Activated CD8-positive, alpha-beta memory T cell treated with anti-CD3 and anti-CD28 coated beads for 4 hours (primary cell): ENCODE data around the gene C16orf86.
"Not testable (repeated sequence)": the region's sequence is repeated elsewhere in the genome, so short reads cannot be mapped to it uniquely, and the experiment has no call there.

Experiments used
- DNase-seq, 2 donors: peaks; one replicate each; pipeline ENCODE4 v3.0.0-alpha.2; 2020; ENCODE audit warnings: low read depth in 2 of 2

Gene C16orf86

GRCh38 chr16:67693517-67694285 lies 27.1 kb downstream of the C16orf86 start:
- DNase-seq, result not testable (repeated sequence)

DNA sequence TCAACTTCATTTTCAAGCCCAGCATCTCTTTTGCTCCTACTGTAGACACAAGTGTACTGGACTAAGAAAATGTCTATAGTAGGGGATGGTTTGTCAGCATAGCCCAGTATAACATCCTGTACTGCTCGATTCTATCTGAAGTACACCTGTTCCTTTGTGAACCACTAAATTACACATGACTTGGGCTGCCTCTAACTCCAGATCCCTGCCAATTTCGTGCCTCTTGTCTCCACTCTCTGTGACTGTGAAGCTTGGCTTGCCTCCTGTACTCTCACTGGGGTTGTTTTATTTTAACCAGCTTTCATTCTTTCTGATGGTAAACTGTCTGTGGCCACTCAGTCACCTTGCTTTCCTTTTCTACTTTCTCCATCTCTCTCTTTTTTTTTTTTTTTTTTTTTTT lies 28.0 kb downstream of the C16orf86 start:
- no peak for DNase-seq

DNA sequence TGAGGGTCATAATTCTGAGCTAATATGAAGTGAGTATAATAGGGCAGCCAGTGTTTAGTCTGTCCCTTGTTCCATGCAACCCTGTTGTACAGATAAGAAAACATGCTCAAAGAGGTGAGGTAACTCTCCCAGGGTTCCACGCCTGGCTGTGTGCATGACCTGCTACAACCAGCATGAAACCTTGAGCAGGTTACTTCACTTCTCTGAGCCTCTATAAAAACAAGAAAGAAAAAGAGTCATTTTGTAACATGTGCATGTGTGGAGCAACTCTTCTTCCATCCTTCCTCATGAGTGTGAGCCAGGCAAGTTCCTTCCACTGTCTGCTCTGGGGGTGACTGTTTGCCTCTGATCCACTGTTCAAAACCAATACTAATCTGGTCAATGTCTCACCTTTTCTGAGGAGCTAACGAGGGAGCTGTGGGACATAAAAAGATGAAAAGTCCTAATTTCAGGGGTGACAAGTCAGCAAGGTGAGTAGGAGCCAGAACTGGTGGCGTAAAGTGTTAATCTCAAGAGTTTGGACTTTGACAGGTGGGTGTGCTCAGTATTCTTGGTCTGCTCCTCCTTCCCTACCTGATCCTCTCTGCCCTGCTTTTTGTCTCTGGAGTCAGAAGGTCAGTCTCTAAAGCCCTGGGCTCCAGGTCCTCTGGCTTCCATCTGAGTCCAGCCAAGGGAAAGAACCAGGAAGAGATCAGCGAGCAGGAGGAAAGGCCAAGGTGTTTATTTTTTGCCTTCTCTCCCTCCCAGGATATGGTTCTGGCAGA lies 31.0 kb downstream of the C16orf86 start:
- DNase-seq, result no peak

DNA sequence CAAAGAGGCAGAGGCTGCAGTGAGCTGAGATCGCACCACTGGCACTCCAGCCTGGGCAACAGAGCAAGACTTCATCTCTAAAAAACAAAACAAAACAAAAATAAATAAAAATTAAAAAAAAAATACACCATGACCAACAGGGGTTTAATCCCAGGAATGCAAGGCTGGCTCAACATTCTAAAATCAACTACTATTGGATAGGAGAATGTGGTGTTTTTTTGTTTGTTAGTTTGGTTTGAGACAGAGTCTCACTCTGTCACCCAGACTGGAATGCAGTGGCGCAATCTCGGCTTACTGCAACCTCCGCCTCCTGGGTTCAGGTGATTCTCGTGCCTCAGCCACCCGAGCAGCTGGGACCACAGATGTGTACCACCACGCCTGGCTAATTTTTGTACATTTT lies 32.7 kb downstream of the C16orf86 start:
- DNase-seq, result no peak

GRCh38 chr16:67701420-67701819 lies 34.8 kb downstream of the C16orf86 start:
- DNase-seq, result no peak

DNA sequence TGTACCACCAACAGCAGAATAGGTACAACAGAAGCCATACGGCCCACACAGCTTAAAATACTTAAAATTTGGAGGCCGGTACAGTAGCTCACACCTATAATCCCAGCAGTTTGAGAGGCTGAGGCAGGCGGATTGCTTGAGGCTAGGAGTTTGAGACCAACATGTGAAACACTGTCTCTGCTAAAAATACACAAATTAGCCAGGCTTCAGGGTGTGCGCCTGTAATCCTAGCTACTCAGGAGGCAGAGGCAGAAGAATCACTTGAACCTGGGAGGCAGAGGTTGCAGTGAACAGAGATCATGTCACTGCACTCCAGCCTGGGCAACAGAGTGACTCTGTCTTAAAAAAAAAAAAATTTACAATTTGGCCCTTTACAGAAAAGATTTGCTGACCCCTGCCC lies 35.5 kb downstream of the C16orf86 start:
- no peak for DNase-seq

- DNase-seq, result no peak
Measured at GRCh38 chr16:67703626-67704025, 37.0 kb downstream of the C16orf86 start.

DNA sequence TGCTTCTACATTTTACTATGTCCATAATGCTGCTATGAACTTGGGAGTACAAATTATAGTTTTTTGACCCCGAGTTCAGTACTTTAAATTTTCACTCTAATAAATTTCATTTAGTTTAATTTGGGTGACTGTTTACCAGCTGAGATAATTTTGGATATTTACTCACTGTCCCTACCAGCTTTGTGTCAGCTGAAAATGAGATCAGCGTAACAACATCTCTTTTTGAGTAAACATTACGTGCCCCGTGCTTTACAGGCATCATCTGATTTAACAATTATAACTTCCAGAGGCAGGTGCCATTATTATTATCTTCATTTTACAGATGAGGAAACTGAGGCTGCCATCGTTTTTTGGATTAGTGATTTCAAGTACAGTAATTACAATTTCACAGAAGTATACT lies 37.5 kb downstream of the C16orf86 start:
- no peak for DNase-seq

DNA sequence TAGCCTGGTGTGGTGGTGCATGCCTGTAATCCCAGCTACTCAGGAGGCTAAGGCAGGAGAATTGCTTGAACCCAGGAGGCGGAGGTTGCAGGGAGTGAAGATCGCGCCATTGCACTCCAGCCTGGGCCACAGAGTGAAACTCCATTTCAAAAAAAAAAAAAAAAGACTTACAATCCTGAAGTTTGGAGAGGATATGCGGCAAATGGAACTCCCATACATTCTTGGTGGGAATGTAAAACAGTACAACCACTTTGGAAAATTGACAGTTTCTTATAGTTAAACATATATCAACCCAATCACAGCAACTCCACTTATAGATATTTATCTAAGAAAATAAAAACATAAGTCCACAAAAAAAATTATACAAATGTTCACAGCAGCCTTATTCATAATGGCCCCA lies 40.6 kb downstream of the C16orf86 start:
- DNase-seq, result no peak

GRCh38 chr16:67707790-67708189 lies 41.2 kb downstream of the C16orf86 start:
- no peak for DNase-seq

GRCh38 chr16:67708368-67708771 lies 41.8 kb downstream of the C16orf86 start:
- DNase-seq, result no peak

GRCh38 chr16:67709050-67709449 lies 42.4 kb downstream of the C16orf86 start:
- no peak for DNase-seq

GRCh38 chr16:67710607-67711006 lies 44.0 kb downstream of the C16orf86 start:
- no peak for DNase-seq

DNA sequence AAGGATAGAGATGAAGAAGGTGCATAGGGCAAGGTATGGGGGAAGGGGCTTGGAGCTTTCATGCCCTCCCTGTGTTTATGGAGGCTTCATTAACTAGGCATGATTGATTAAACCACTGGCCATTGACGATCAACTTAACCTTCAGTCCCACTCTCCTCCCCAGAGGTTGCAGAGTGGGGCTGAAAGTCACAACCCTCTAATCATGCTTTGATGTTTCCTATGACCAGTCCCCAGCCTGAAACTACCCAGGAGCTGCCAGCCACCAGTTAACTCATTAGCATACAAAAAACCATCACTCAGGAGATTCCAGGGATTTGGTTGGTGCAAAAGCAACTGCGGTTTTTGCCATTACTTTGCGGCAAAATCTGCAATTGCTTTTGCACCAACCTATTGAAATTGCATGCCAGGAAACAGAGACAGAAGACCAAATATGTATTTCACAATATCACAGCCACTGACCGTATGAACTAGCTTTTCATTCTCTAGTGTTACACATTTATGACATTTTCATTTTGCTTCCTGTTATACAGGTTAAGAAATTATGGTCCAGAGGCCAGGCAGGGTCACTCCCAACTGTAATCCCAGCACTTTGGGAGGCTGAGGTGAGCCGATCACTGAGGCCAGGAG lies 47.1 kb downstream of the C16orf86 start:
- DNase-seq, result no peak

DNA sequence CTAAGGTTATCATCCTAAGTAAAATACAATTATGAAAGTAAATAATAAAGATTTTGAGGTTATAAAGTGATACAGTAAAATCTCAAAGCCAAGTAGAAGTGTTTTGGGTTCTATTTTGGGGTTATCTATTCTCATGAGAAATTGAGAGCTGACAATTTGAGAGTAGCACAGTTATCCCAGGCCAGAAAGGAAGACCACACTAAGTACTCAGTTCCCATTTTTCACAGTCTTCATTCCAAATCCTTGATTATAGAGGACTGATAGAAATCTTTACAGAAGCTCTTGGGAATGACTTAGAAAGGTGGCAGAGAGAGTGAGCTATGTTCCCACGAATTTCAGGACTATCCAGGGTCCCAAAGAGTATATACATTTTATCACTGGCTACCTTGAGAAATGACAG lies 47.9 kb downstream of the C16orf86 start:
- no peak for DNase-seq

DNA sequence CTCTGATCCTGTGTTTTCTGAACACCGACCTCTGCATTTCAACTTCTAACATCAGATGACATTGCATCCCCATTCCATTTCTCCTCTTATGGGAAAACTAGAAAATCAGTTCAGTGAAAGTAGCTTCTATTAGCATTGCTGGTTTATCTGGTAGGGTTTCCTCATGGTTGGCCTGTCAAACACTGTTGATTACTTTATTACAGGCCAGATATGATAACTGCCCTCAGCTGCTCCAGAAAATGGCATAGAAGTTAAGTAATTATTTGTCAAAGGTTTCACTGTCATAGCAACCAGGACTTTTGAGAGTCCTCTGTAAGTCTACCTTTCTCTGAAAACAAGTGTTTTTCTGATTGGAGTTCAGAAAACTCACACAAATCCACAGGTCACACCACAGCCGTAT lies 49.5 kb downstream of the C16orf86 start:
- no peak for DNase-seq
